Activated CD4-positive, CD25-positive, alpha-beta regulatory T cell (primary cell): Measurements from ENCODE around the gene SLC7A5.
"Not testable (repeated sequence)": the region's sequence is repeated elsewhere in the genome, so short reads cannot be mapped to it uniquely, and the experiment has no call there.

Source experiments
- DNase-seq, 4 experiments: peaks; one replicate each; lab custom pipeline; 2025; lab: John Stamatoyannopoulos, UW

Gene SLC7A5

GRCh38 chr16:87888346-87888745, 19.0 kb upstream of the SLC7A5 start:
- DNase-seq, result not testable (repeated sequence)

DNA sequence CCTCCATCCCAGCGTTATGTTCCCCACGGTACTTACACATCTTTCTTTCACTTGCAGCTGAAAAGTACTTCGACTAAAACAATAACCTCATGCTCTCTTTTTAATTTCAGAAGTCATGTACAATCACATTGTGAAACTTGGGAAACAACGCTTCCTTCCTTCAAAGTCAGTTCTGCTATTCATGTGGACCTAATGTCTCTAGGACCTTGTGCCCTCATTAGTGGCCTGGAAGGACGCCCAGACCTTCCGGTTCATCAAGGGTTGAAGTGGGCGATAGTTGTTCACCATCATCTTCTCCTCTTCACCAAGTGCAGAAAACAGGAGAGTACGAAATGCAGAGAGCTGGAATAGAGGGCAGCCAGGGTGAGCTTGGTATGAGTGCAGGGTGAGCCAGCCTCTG, 18.6 kb upstream of the SLC7A5 start:
- not testable (repeated sequence) for DNase-seq

GRCh38 chr16:87885371-87885967, 16.2 kb upstream of the SLC7A5 start:
- DNase-seq, result not testable (repeated sequence)

- no peak for DNase-seq
Measured at GRCh38 chr16:87882436-87883019, 13.2 kb upstream of the SLC7A5 start.

DNA sequence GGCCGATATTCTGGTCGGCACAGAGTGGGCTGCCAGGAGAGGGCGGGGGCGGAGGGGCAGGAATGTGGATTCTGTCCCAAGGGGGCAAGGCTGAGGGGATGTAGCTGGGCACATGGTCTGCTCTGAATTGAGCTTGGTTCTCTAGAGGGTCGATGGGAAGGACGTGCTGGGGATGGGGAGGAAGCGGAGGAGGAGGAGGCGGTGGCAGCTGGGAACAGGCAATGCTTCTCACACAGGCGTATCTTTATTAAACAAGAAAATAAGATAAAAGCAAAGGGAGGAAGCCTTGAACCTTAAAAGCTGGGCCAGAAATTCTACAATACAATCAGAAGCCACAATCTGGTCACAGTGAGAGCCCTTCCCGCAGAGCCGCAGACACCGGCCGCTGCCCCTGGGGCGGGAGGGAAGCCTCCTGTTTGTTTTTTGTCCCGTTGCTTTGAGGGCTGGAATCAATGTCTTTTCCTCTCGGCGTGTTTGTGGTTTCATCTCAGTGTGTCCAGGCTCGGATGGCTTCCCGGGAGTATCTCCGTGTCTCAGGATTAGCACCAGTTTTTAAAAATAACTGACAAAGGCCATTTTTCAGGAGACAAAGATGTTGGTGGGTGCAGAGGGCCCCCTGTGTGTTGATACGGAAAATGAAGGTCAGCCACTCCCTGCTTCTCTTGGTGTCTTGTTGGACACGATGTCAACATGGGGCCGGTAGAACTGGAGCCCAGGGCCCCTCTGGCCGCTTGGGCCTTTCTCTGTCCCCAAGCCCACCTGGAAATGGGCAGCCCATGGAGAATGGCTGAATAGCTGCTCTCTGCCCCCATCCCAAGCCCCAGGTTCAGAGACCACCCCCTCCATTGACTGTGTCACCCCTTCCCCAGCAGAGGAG, 12.3 kb upstream of the SLC7A5 start:
- no peak for DNase-seq

- no peak for DNase-seq
Measured at GRCh38 chr16:87880117-87880696, 10.9 kb upstream of the SLC7A5 start.

- not testable (repeated sequence) for DNase-seq
Measured at GRCh38 chr16:87879411-87880013, 10.2 kb upstream of the SLC7A5 start.

- no peak for DNase-seq
Measured at GRCh38 chr16:87878704-87879103, 9.4 kb upstream of the SLC7A5 start.

DNA sequence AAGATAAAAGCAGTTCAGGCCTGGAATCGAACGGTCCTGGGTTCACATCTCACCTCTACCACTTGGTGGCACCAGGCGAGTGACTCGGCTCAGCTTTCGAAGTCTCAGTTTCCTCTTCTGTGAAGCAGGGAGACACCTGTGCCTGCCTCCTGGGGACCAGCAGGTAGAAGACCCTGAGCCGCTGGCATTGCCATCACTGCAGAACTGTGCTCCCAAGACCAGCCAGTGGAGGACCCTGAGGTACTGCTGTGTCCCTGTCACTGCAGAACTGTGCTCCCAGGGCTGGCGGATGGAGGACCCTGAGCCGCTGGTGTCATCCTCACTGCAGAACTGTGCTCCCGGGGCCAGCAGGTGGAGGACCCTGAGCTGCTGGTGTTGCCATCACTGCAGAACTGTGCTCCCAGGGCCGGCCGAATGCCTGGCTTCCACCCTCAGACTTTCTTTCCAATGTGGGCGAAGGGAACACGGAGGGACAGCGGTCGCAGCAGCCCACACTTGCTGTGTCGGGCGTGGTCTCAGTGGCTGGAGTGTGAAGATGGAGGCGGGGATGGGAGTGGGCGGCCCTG, 8.7 kb upstream of the SLC7A5 start:
- no peak for DNase-seq

DNA sequence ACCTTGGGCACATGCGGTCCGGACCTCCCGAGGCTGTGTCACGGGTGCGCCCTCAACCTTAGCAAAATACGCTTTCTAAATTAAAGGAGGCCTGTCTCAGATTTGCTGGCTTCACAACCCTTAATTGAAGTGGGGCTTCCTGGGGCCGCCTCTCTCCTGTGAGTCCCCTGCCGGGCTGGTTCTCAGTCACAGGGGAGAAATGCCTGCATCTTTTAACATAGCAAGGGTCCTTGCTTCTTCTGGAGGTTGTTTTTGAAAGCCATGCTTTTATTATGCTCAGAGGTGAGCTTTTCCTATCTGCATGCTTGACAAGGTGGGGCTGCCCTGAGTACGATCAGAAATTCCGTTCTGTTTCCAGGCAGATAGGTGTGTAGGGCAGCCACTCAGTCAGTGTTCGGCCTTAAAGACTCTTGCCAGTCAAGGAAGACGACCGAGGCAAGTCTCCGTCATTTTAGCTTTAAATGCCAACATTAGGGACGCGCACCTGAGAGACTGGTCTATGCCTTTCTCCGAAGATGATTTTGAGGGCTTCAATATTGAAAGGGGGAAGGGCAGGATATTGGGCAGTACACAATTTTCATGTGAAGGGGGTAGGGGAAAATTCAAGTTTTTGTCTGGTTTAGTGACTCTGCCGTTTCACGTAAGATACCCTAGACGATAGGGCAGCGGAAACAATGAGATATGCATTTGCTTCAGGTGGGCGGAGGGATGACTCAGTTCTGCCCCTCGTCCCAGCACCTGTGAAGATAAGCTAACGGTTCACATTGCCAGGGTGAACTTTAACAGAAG, 5.5 kb upstream of the SLC7A5 start:
- peak in 2 of 4 experiments; percentile 32 for DNase-seq

GRCh38 chr16:87870418-87871291, 1.3 kb upstream of the SLC7A5 start:
- not testable (repeated sequence) for DNase-seq

DNA sequence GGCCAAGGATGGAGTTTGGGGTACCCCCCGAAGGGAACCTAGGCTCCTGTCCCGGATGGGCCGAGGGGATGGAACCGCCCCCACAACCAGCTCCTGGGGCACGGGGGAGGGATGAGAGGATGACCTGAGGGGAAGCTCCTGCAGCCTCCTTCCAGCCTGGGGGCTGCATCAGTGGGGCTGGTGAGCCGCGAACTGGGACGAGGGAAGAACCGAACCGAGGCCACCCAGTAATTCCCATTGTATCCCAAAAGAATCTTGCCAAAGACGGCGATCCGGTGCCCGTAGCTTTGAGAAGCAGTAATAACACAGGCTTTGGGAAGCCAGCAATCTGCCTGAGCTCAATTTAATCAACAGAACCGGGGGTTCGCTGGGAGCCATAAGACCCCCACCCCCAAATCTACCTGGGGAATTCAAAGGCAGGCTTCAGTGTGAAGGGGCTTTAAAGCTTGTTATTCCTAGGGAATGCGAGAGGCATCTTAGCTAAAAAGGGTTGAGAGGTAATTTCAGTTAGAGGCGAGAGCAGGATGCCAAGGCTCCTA, 641 bp upstream of the SLC7A5 start:
- DNase-seq, result not testable (repeated sequence)

- DNase-seq, result peak in 1 of 4 experiments; percentile 53
Measured at GRCh38 chr16:87868254-87869029, 865 bp downstream of the SLC7A5 start.

GRCh38 chr16:87865902-87866555, 3.3 kb downstream of the SLC7A5 start:
- DNase-seq, result not testable (repeated sequence)

GRCh38 chr16:87864331-87864989, 4.8 kb downstream of the SLC7A5 start:
- no peak for DNase-seq

GRCh38 chr16:87863327-87863635, 6.0 kb downstream of the SLC7A5 start:
- DNase-seq, result not testable (repeated sequence)

- DNase-seq, result not testable (repeated sequence)
Measured at GRCh38 chr16:87862597-87863326, 6.5 kb downstream of the SLC7A5 start.
